Neural cell (in vitro differentiated cells): ENCODE data around the gene AP3B2. TPM values are rescaled to one million over a fixed set of nuclear protein-coding genes. Genes with fewer than 3 reads are reported as not detected.

Source experiments
- H2AFZ ChIP-seq: fragments of 200-600, 300-800 bp; sonication (generic), shearing (Covaris generic); 2 replicates; pipeline ENCODE4 v1.6.0; 2014; ENCODE audit warnings: low read depth, mild to moderate bottlenecking, antibody characterized with exemption, low read length, moderate library complexity
- H3F3A ChIP-seq: fragments of 200-600 bp; shearing (Covaris generic); 2 replicates; pipeline ENCODE4 v1.6.1; 2016; ENCODE audit warnings: mild to moderate bottlenecking, moderate library complexity, mixed read lengths, antibody characterized with exemption, low read length; ENCODE audit not compliant: insufficient read depth, poor library complexity, severe bottlenecking
- H3K27ac ChIP-seq: fragments of 200-600, 300-800 bp; sonication (generic), shearing (Covaris generic); 2 replicates; pipeline ENCODE4 v1.5.1; 2014; ENCODE audit warnings: mild to moderate bottlenecking, low read length, moderate library complexity
- H3K27me3 ChIP-seq: fragments of 300-800, 200-600 bp; sonication (generic), shearing (Covaris generic); 2 replicates; pipeline ENCODE4 v1.6.0; 2014; ENCODE audit warnings: mild to moderate bottlenecking, low read depth, low read length, moderate library complexity; ENCODE audit not compliant: insufficient read depth
- H3K36me3 ChIP-seq: fragments of 300-800, 200-600 bp; sonication (generic), shearing (Covaris generic); 2 replicates; pipeline ENCODE4 v1.5.1; 2014; ENCODE audit warnings: mild to moderate bottlenecking, antibody characterized with exemption, low read length, moderate library complexity; ENCODE audit not compliant: insufficient read depth
- H3K4me2 ChIP-seq: fragments of 300-800, 200-600 bp; sonication (generic), shearing (Covaris generic); 2 replicates; pipeline ENCODE4 v1.6.0; 2014; ENCODE audit warnings: mild to moderate bottlenecking, low read length
- H3K4me3 ChIP-seq: fragments of 300-800, 200-600 bp; sonication (generic), shearing (Covaris generic); 2 replicates; pipeline ENCODE4 v1.5.1; 2014; ENCODE audit warnings: mild to moderate bottlenecking, low read length, moderate library complexity
- H3K79me2 ChIP-seq: fragments of 200-600 bp; shearing (Covaris generic); replicated peaks from 2 replicates; pipeline ENCODE4 v1.6.0; 2014; ENCODE audit warnings: mild to moderate bottlenecking, low read length, moderate library complexity; ENCODE audit not compliant: insufficient read depth
- H3K9ac ChIP-seq: fragments of 300-800, 200-600 bp; sonication (generic), shearing (Covaris generic); 2 replicates; pipeline ENCODE4 v1.6.1; 2016; ENCODE audit warnings: mild to moderate bottlenecking, low read length, mixed read lengths
- H3K9me2 ChIP-seq: fragments of 200-600 bp; shearing (Covaris generic); 2 replicates; pipeline ENCODE4 v1.6.1; 2016; ENCODE audit warnings: mild to moderate bottlenecking, low read length, mixed read lengths; ENCODE audit not compliant: insufficient read depth
- H3K9me3 ChIP-seq: fragments of 200-600, 300-800 bp; sonication (generic), shearing (Covaris generic); 2 replicates; pipeline ENCODE4 v1.6.1; 2016; ENCODE audit warnings: mild to moderate bottlenecking, mixed run types, low read length, moderate library complexity, mixed read lengths
- H4K20me1 ChIP-seq: fragments of 200-600 bp; shearing (Covaris generic); 2 replicates; pipeline ENCODE4 v1.6.1; 2016; ENCODE audit warnings: mild to moderate bottlenecking, mixed run types; ENCODE audit not compliant: insufficient read depth
- CTCF ChIP-seq: fragments of 450-650 bp; IDR thresholded peaks from 2 replicates; pipeline ENCODE4 v1.5.1; 2014; ENCODE audit warnings: antibody characterized with exemption, mild to moderate bottlenecking, moderate library complexity; ENCODE audit not compliant: poor library complexity, severe bottlenecking
- EP300 ChIP-seq: fragments of 450-650 bp; conservative IDR thresholded peaks from 2 replicates; pipeline ENCODE4 v1.6.1; 2014; ENCODE audit warnings: antibody characterized with exemption, mild to moderate bottlenecking, moderate library complexity; ENCODE audit not compliant: poor library complexity, severe bottlenecking
- EZH2 ChIP-seq: fragments of 200-600, 300-800 bp; shearing (Covaris generic), sonication (generic); IDR thresholded peaks from 2 replicates; pipeline ENCODE4 v1.6.1; 2014; ENCODE audit warnings: antibody characterized with exemption, low read length, borderline replicate concordance, mild to moderate bottlenecking; ENCODE audit not compliant: insufficient read depth, poor library complexity, severe bottlenecking
- MXI1 ChIP-seq: fragments of 450-650 bp; conservative IDR thresholded peaks from 2 replicates; pipeline ENCODE4 v1.6.1; 2014; ENCODE audit warnings: antibody characterized with exemption, mild to moderate bottlenecking; ENCODE audit not compliant: poor library complexity, severe bottlenecking
- POLR2AphosphoS5 ChIP-seq: IDR thresholded peaks from 2 replicates; pipeline ENCODE4 v1.6.1; 2012
- RAD21 ChIP-seq: fragments of 450-650 bp; conservative IDR thresholded peaks from 2 replicates; pipeline ENCODE4 v1.6.1; 2014; ENCODE audit warnings: antibody characterized with exemption, mild to moderate bottlenecking, moderate library complexity
- SMC3 ChIP-seq: fragments of 450-650 bp; conservative IDR thresholded peaks from 2 replicates; pipeline ENCODE4 v1.6.1; 2014; ENCODE audit warnings: antibody characterized with exemption, mild to moderate bottlenecking, moderate library complexity; ENCODE audit not compliant: poor library complexity
- TAF1 ChIP-seq: IDR thresholded peaks from 2 replicates; pipeline ENCODE4 v1.6.1; 2012; ENCODE audit warnings: low read depth
- polyA plus RNA-seq: library from polyadenylated mRNA; depleted of rRNA; stranded (reverse); fragments of >200 nt; gene quantifications from 2 replicates; pipeline ENCODE4 v1.2.3, GENCODE V29; 2014
- TF ChIP-seq, protein P1 (sequence below): IDR thresholded peaks from 2 replicates; pipeline ENCODE4 v1.6.1; 2012; ENCODE audit warnings: borderline replicate concordance

Gene AP3B2
- polyA plus RNA-seq, 1 donor from 2014 or later = 81.9 TPM

GRCh38 chr15:82656641-82657266 lies 52.9 kb downstream of the AP3B2 start:
- H3K9me2 ChIP-seq = no peaks in the 10 kb centered on the region
- H3K4me3 ChIP-seq = no peak overlapping the region
- H3K4me2 ChIP-seq = no peak overlapping the region
- H3K27ac ChIP-seq = no peak overlapping the region
- no peaks in the 10 kb centered on the region for H4K20me1 ChIP-seq
- H3K36me3 ChIP-seq = no peaks in the 10 kb centered on the region
- no peaks in the 10 kb centered on the region for H3K9me3 ChIP-seq
- no peak overlapping the region for H3K9ac ChIP-seq
- H3K27me3 ChIP-seq = peaks cover 11% of the 10 kb centered on the region
- TF ChIP-seq EP300 (no peak), SMC3 (no peak), POLR2AphosphoS5 (no peak), CTCF (no peak), TAF1 (no peak), MXI1 (no peak), EZH2 (no peak), RAD21 (no peak)
- TF ChIP-seq, protein P1, sequence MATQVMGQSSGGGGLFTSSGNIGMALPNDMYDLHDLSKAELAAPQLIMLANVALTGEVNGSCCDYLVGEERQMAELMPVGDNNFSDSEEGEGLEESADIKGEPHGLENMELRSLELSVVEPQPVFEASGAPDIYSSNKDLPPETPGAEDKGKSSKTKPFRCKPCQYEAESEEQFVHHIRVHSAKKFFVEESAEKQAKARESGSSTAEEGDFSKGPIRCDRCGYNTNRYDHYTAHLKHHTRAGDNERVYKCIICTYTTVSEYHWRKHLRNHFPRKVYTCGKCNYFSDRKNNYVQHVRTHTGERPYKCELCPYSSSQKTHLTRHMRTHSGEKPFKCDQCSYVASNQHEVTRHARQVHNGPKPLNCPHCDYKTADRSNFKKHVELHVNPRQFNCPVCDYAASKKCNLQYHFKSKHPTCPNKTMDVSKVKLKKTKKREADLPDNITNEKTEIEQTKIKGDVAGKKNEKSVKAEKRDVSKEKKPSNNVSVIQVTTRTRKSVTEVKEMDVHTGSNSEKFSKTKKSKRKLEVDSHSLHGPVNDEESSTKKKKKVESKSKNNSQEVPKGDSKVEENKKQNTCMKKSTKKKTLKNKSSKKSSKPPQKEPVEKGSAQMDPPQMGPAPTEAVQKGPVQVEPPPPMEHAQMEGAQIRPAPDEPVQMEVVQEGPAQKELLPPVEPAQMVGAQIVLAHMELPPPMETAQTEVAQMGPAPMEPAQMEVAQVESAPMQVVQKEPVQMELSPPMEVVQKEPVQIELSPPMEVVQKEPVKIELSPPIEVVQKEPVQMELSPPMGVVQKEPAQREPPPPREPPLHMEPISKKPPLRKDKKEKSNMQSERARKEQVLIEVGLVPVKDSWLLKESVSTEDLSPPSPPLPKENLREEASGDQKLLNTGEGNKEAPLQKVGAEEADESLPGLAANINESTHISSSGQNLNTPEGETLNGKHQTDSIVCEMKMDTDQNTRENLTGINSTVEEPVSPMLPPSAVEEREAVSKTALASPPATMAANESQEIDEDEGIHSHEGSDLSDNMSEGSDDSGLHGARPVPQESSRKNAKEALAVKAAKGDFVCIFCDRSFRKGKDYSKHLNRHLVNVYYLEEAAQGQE = no peak
- no peak overlapping the region for H2AFZ ChIP-seq
- no peaks in the 10 kb centered on the region for H3F3A ChIP-seq
- no peaks in the 10 kb centered on the region for H3K79me2 ChIP-seq

DNA sequence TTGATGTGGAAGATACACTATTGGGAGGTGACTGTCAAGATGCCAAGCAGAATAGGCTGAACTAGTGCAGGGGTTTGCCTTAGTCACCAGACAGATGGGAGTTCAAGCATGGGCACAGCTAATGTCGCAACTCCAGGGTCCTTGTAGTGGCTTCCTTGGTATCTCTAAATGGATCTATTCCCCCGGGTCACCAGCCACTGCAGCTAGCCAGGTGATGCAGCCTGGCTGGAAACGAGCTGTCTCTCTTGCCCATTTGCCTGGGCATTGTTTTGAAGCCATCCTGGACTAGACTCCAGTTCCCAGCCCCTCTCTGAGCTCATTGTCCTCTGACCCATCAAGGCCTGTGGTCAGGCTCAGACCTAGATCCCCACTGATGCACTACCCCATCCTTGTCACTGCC lies 54.1 kb downstream of the AP3B2 start:
- H3K79me2 ChIP-seq = no peaks in the 10 kb centered on the region
- no peak overlapping the region for H3K4me2 ChIP-seq
- peaks cover 11% of the 10 kb centered on the region for H3K27me3 ChIP-seq
- no peaks in the 10 kb centered on the region for H3K9me3 ChIP-seq
- no peaks in the 10 kb centered on the region for H3K36me3 ChIP-seq
- no peak overlapping the region for H3K27ac ChIP-seq
- TF ChIP-seq MXI1 (no peak), RAD21 (no peak), TAF1 (no peak), EZH2 (no peak), SMC3 (no peak), CTCF (no peak), EP300 (no peak), POLR2AphosphoS5 (no peak)
- TF ChIP-seq, protein P1 = no peak
- H3K9ac ChIP-seq = no peak overlapping the region
- no peaks in the 10 kb centered on the region for H4K20me1 ChIP-seq
- H2AFZ ChIP-seq = no peak overlapping the region
- no peak overlapping the region for H3K4me3 ChIP-seq
- H3K9me2 ChIP-seq = no peaks in the 10 kb centered on the region
- H3F3A ChIP-seq = no peaks in the 10 kb centered on the region
